HEK293T (cell line): Measurements from ENCODE around the gene MYH1.
"Not testable (repeated sequence)": the region's sequence is repeated elsewhere in the genome, so short reads cannot be mapped to it uniquely, and the experiment has no call there.

Source experiments
- CTCF ChIA-PET: fragments of 350-600 bp; formaldehyde crosslinking; extraction: SDS; loops from one replicate; lab custom pipeline; 2021; ENCODE audit warnings: antibody characterized with exemption, inconsistent platforms; lab: Yijun Ruan, JAX
- POLR2A ChIA-PET: fragments of 350-600 bp; formaldehyde crosslinking; extraction: SDS; loops from one replicate; lab custom pipeline; 2020; ENCODE audit warnings: antibody characterized with exemption, inconsistent platforms; lab: Yijun Ruan, JAX
- DNase-seq: peaks from one replicate; pipeline ENCODE4 v3.0.0; 2012; ENCODE audit warnings: mixed read lengths; ENCODE audit errors: extremely low spot score
- ARNT ChIP-seq: fragments of 450-650 bp; IDR thresholded peaks from 2 replicates; pipeline ENCODE4 v1.6.1; 2017; ENCODE audit warnings: mild to moderate bottlenecking
- BHLHE40 ChIP-seq: fragments of 450-650 bp; IDR thresholded peaks from 2 replicates; pipeline ENCODE4 v1.6.1; 2016; ENCODE audit warnings: mild to moderate bottlenecking, moderate library complexity, borderline replicate concordance
- CTBP1 ChIP-seq: fragments of 450-650 bp; IDR thresholded peaks from 2 replicates; pipeline ENCODE4 v1.6.1; 2016; ENCODE audit warnings: borderline replicate concordance
- ELF4 ChIP-seq: fragments of 450-650 bp; IDR thresholded peaks from 2 replicates; pipeline ENCODE4 v1.6.1; 2017; ENCODE audit warnings: antibody characterized with exemption
- FOXA1 ChIP-seq: fragments of 450-650 bp; IDR thresholded peaks from 2 replicates; pipeline ENCODE4 v1.6.1; 2016; ENCODE audit warnings: mild to moderate bottlenecking
- FOXK2 ChIP-seq: fragments of 450-650 bp; IDR thresholded peaks from 2 replicates; pipeline ENCODE4 v1.6.1; 2016; ENCODE audit warnings: mild to moderate bottlenecking
- FOXM1 ChIP-seq: fragments of 450-650 bp; IDR thresholded peaks from 2 replicates; pipeline ENCODE4 v1.6.1; 2017; ENCODE audit warnings: mild to moderate bottlenecking, borderline replicate concordance
- HDGF ChIP-seq: fragments of 450-650 bp; IDR thresholded peaks from 2 replicates; pipeline ENCODE4 v1.6.1; 2017; ENCODE audit warnings: antibody characterized with exemption, borderline replicate concordance
- L3MBTL2 ChIP-seq: fragments of 450-650 bp; conservative IDR thresholded peaks from 2 replicates; pipeline ENCODE4 v1.6.1; 2016; ENCODE audit warnings: mild to moderate bottlenecking
- LEF1 ChIP-seq: fragments of 450-650 bp; IDR thresholded peaks from 2 replicates; pipeline ENCODE4 v1.6.1; 2017; ENCODE audit warnings: mild to moderate bottlenecking, borderline replicate concordance
- NFRKB ChIP-seq: fragments of 450-650 bp; IDR thresholded peaks from 2 replicates; pipeline ENCODE4 v1.6.1; 2016; ENCODE audit warnings: mild to moderate bottlenecking, moderate library complexity
- PKNOX1 ChIP-seq: fragments of 450-650 bp; IDR thresholded peaks from 2 replicates; pipeline ENCODE4 v1.6.1; 2016
- SP1 ChIP-seq: fragments of 450-650 bp; IDR thresholded peaks from 2 replicates; pipeline ENCODE4 v1.6.1; 2017
- SUZ12 ChIP-seq: fragments of 450-650 bp; IDR thresholded peaks from 2 replicates; pipeline ENCODE4 v1.6.1; 2016; ENCODE audit warnings: mild to moderate bottlenecking
- TARDBP ChIP-seq: fragments of 450-650 bp; IDR thresholded peaks from 2 replicates; pipeline ENCODE4 v1.6.1; 2016
- ZNF384 ChIP-seq: fragments of 450-650 bp; IDR thresholded peaks from 2 replicates; pipeline ENCODE4 v1.6.1; 2016

The MYH1 gene

GRCh38 chr17:10550014-10550413 is 31.7 kb upstream of the MYH1 start:
- TF ChIP-seq SP1 (no peak), ARNT (no peak), FOXM1 (no peak), TARDBP (no peak), ELF4 (no peak), FOXK2 (no peak), CTBP1 (no peak), LEF1 (no peak), HDGF (no peak), L3MBTL2 (no peak), BHLHE40 (no peak), ZNF384 (no peak), FOXA1 (no peak), PKNOX1 (no peak), NFRKB (no peak), SUZ12 (no peak)
- ChIA-PET CTCF (no interaction called here), POLR2A (no interaction called here)
- no peak for DNase-seq

GRCh38 chr17:10549096-10549842 is 30.9 kb upstream of the MYH1 start, which contains the start of gene MYH2:
TSS of gene MYH2 (minus strand) at chr17:10549658. CDS start at chr17:10547920, 1,738 bp downstream.
- CTCF ChIA-PET: no interaction called here
- POLR2A ChIA-PET: no interaction called here
- TF ChIP-seq L3MBTL2: no peak
- TF ChIP-seq FOXA1: no peak
- TF ChIP-seq HDGF: no peak
- TF ChIP-seq FOXM1: no peak
- no peak for TF ChIP-seq BHLHE40
- TF ChIP-seq ELF4: no peak
- TF ChIP-seq PKNOX1: no peak
- no peak for TF ChIP-seq FOXK2
- TF ChIP-seq SP1: no peak
- TF ChIP-seq LEF1: no peak
- TF ChIP-seq SUZ12: no peak
- no peak for TF ChIP-seq ARNT
- DNase-seq: no peak

GRCh38 chr17:10547351-10547750 is 29.0 kb upstream of the MYH1 start:
- ChIA-PET POLR2A (no interaction called here), CTCF (interaction anchor here (0.6 kb wide), 1 partner anchor 189 kb away, joined by 4 read pairs; no protein-coding TSS in a partner anchor)
- TF ChIP-seq FOXM1 (no peak), ELF4 (no peak), LEF1 (no peak), TARDBP (no peak), CTBP1 (no peak), L3MBTL2 (no peak), SUZ12 (no peak), HDGF (no peak), NFRKB (no peak), ZNF384 (no peak), ARNT (no peak), FOXK2 (no peak), PKNOX1 (no peak)
- no peak for DNase-seq

- DNase-seq, CTCF ChIA-PET, POLR2A ChIA-PET: not testable (repeated sequence)
Measured at GRCh38 chr17:10543486-10543885, 25.1 kb upstream of the MYH1 start.

- POLR2A ChIA-PET, CTCF ChIA-PET, DNase-seq: not testable (repeated sequence)
Measured at GRCh38 chr17:10541179-10541578, 22.8 kb upstream of the MYH1 start.

- TF ChIP-seq FOXA1 (no peak), FOXK2 (no peak), SUZ12 (no peak), CTBP1 (no peak), NFRKB (no peak), HDGF (no peak), ZNF384 (no peak), FOXM1 (no peak)
- CTCF ChIA-PET: no interaction called here
- POLR2A ChIA-PET: no interaction called here
- DNase-seq: no peak
Measured at GRCh38 chr17:10532026-10532425, 13.7 kb upstream of the MYH1 start.

GRCh38 chr17:10527419-10527818 is 9.1 kb upstream of the MYH1 start:
- DNase-seq: no peak
- TF ChIP-seq FOXM1: no peak
- no peak for TF ChIP-seq SP1
- TF ChIP-seq LEF1: no peak
- no peak for TF ChIP-seq HDGF
- TF ChIP-seq ZNF384: no peak
- TF ChIP-seq TARDBP: no peak
- TF ChIP-seq SUZ12: no peak
- TF ChIP-seq FOXA1: no peak
- TF ChIP-seq NFRKB: no peak
- TF ChIP-seq ARNT: no peak
- no peak for TF ChIP-seq L3MBTL2
- no peak for TF ChIP-seq PKNOX1
- no peak for TF ChIP-seq CTBP1
- ChIA-PET POLR2A (no interaction called here), CTCF (interaction anchor here (0.9 kb wide), 1 partner anchor 87 kb away, joined by 3 read pairs; no protein-coding TSS in a partner anchor)
